Gastroesophageal sphincter (tissue), 4 donors: ENCODE data around the gene FAM161B. TPM values are rescaled to one million over a fixed set of nuclear protein-coding genes. Genes with fewer than 3 reads are reported as not detected.

Experiments
- ATAC-seq: fragments of 150-250 bp; one replicate; pipeline ENCODE4 v1.9.1; 2016; ENCODE audit warnings: mild to moderate bottlenecking, moderate library complexity
- H3K27ac ChIP-seq, 4 donors: fragments of 200-600 bp; sonication (generic) in 3 of 4; 1 replicate in 3 of 4; 2 replicates in 1 of 4; pipeline ENCODE4 v1.5.1; 2016 to 2019
- H3K27me3 ChIP-seq: fragments of 200-600 bp; sonication (generic); one replicate; pipeline ENCODE4 v1.5.1; 2019
- H3K36me3 ChIP-seq, 2 donors: fragments of 200-600 bp; sonication (generic); one replicate each; pipeline ENCODE4 v1.5.1; 2019; ENCODE audit warnings: control low read depth in 1 of 2
- H3K4me1 ChIP-seq, 3 donors: fragments of 200-600 bp; sonication (generic); 1 replicate in 2 of 3; 2 replicates in 1 of 3; pipeline ENCODE4 v1.5.1; 2016 to 2019; ENCODE audit warnings: control low read depth in 2 of 3
- H3K4me3 ChIP-seq, 2 donors: fragments of 200-600 bp; sonication (generic); one replicate each; pipeline ENCODE4 v1.5.1; 2019; ENCODE audit warnings: mild to moderate bottlenecking in 1 of 2, moderate library complexity in 1 of 2
- H3K9me3 ChIP-seq, 3 donors: fragments of 200-600 bp; sonication (generic); one replicate each; pipeline ENCODE4 v1.5.1; 2017 to 2019; ENCODE audit warnings: control low read depth in 2 of 3
- EP300 ChIP-seq: sonication (generic); formaldehyde crosslinking; IDR thresholded peaks from one replicate; pipeline ENCODE4 v1.6.1; 2017; ENCODE audit warnings: antibody characterized with exemption, mild to moderate bottlenecking
- WGBS, 2 donors: methylation state at CpG; one replicate each; pipeline ENCODE4 v1.1.5; 2018; ENCODE audit warnings: low coverage in 1 of 2; 5-methylcytosine and 5-hydroxymethylcytosine counted together
- small RNA-seq, 4 donors: library from RNA; depleted of rRNA; stranded (forward); fragments of <200 nt; gene quantifications; one replicate each; pipeline ENCODE3, GENCODE V24; 2016
- total RNA-seq, 4 donors: library from RNA; depleted of rRNA; stranded (reverse); fragments of >200 nt; gene quantifications; one replicate each; pipeline ENCODE4 v1.1.0, GENCODE V29; 2016

The FAM161B gene
- total RNA-seq, 4 donors from 2014 or later: 3.4 to 6.2 (median 4.0) TPM

GRCh38 chr14:73884438-73885190 lies 65.3 kb downstream of the FAM161B start:
- no peaks in the 10 kb centered on the region for H3K9me3 ChIP-seq
- peak overlapping the region in 1 of 4 donors; percentile 89 for H3K27ac ChIP-seq

More at GRCh38 chr14:73884438-73885190, 65.3 kb downstream of the FAM161B start:
- no peak for TF ChIP-seq EP300
- Histone ChIP-seq H3K4me3 (no peak overlapping the region), H3K4me1 (peaks cover 0 to 42% (median 7%) of the 10 kb centered on the region in 3 donors), H3K27me3 (no peaks in the 10 kb centered on the region), H3K36me3 (peaks cover 0 to 10% of the 10 kb centered on the region in 2 donors)
- no peak for ATAC-seq
- 76 to 84% methylated on average over 6 to 8 of the region's 8 CpGs for WGBS, 2 donors

Small RNAs within 50 kb of the gene (small RNA-seq; reads per million reads assigned to genes)
- 0 reads per million in 4 donors for gene RF00019

Other genes starting within 250 kb of the FAM161B start
- gene PNMA1, start 235.7 kb downstream of the FAM161B start, total RNA-seq: 10 to 100 TPM; 41.7 to 95.2 (median 47.6) TPM
- gene PTGR2, start 98.3 kb downstream of the FAM161B start, total RNA-seq: 10 to 100 TPM in 1 of 4 donors, 1 to 10 TPM in 3; 3.3 to 34.6 (median 5.4) TPM
- gene ZNF410, start 63.2 kb downstream of the FAM161B start, total RNA-seq: 10 to 100 TPM; 41.7 to 62.3 (median 52.5) TPM
- 10 to 100 TPM; 28.8 to 41.1 (median 39.0) TPM for gene COQ6, start 208 bp upstream of the FAM161B start, total RNA-seq
- 1 to 10 TPM; 5.9 to 7.1 (median 6.4) TPM for gene ENTPD5, start 69.2 kb upstream of the FAM161B start, total RNA-seq
- 10 to 100 TPM in 2 of 4 donors, 1 to 10 TPM in 2; 7.3 to 12.4 (median 10.5) TPM for gene BBOF1, start 69.3 kb upstream of the FAM161B start, total RNA-seq
- gene ALDH6A1, start 134.4 kb upstream of the FAM161B start, total RNA-seq: 10 to 100 TPM; 47.9 to 70.5 (median 61.3) TPM
- gene LIN52, start 134.9 kb upstream of the FAM161B start, total RNA-seq: 10 to 100 TPM in 2 of 4 donors, 1 to 10 TPM in 2; 8.1 to 15.9 (median 9.9) TPM